Adrenal gland (tissue), 12 donors: Measurements from ENCODE around the gene CDH12. TPM values are rescaled to one million over a fixed set of nuclear protein-coding genes. Genes with fewer than 3 reads are reported as not detected.

Experiments used
- DNase-seq, 7 donors: peaks; one replicate each; pipeline ENCODE4 v3.0.0-alpha.2; 2019 to 2020
- H3K27ac ChIP-seq, 5 donors: fragments of 200-600 bp; sonication (generic) in 4 of 5; 1 replicate in 3 of 5; 2 replicates in 2 of 5; pipeline versions ENCODE4 v1.5.1 to v1.8.0; 2016 to 2020; ENCODE audit warnings: mild to moderate bottlenecking in 1 of 5
- H3K27me3 ChIP-seq: fragments of 200-600 bp; 2 replicates; pipeline ENCODE4 v1.8.0; 2021
- H3K36me3 ChIP-seq, 2 donors: fragments of 200-600 bp; replicated peaks in 1 of 2; 1 replicate in 1 of 2; 2 replicates in 1 of 2; pipeline versions ENCODE4 v1.5.1 to v1.8.0; 2018 to 2022
- H3K4me1 ChIP-seq, 2 donors: fragments of 200-600 bp; replicated peaks in 1 of 2; 1 replicate in 1 of 2; 2 replicates in 1 of 2; pipeline versions ENCODE4 v1.5.1 to v1.8.0; 2018 to 2021
- H3K4me3 ChIP-seq, 4 donors: fragments of 200-600 bp; sonication (generic) in 3 of 4; one replicate each; pipeline ENCODE4 v1.5.1; 2016 to 2018
- H3K9me3 ChIP-seq, 3 donors: fragments of 200-600 bp; sonication (generic) in 1 of 3; replicated peaks in 1 of 3; 1 replicate in 2 of 3; 2 replicates in 1 of 3; pipeline versions ENCODE4 v1.5.1 to v1.8.0; 2016 to 2021
- POLR2A ChIP-seq, 2 donors: fragments of 450-650 bp; IDR thresholded peaks; one replicate each; pipeline ENCODE4 v1.6.1; 2017; ENCODE audit warnings: antibody characterized with exemption in 2 of 2, mild to moderate bottlenecking in 2 of 2, moderate library complexity in 1 of 2
- WGBS, 4 donors: extraction: QIAGEN DNeasy Blood & Tissue Kit in 2 of 4; methylation state at CpG; one replicate each; pipeline versions ENCODE4 v1.1.5 to v1.1.7; 2013 to 2017; 5-methylcytosine and 5-hydroxymethylcytosine counted together
- intact Hi-C, 2 donors: fragments of 100-400 bp; cut with DNase I; formaldehyde crosslinking; loops; one replicate each; pipeline versions ENCODE4 v1.14.1 to v1.15.0; 2022 to 2023
- polyA plus RNA-seq, 3 donors: library from polyadenylated mRNA; stranded (reverse); fragments of 200-250 nt in 2 of 3; fragments of 350-450 nt in 1 of 3; fragmentation: Illumina TruSeq in 1 of 3; extraction: RNeasy Lipid Tissue Mini Kit (QIAGEN cat#74804) in 1 of 3; gene quantifications; one replicate each; pipeline ENCODE4 v1.2.3, GENCODE V29; 2013 to 2014
- total RNA-seq, 9 donors: library from RNA; depleted of rRNA in 4 of 9; stranded (reverse); fragments of >200 nt in 4 of 9; fragments of 120-200 nt in 1 of 9; fragmentation: NEBNext Ultra II Directional in 1 of 9; extraction: Animal tissue kit (Norgen Biotek cat#: 25700) in 1 of 9; gene quantifications; one replicate each; pipeline versions ENCODE4 v1.1.0 to v1.2.4, GENCODE V29; 2013 to 2023
- TF ChIP-seq, protein P1 (sequence below), 6 experiments: fragments of 450-650 bp in 4 of 6; fragments of 200-600 bp in 2 of 6; sonication (generic) in 1 of 6; IDR thresholded peaks; 1 replicate in 5 of 6; 2 replicates in 1 of 6; pipeline versions ENCODE4 v1.5.1 to v1.8.0; 2016 to 2021; ENCODE audit warnings: antibody characterized with exemption in 6 of 6, mild to moderate bottlenecking in 2 of 6, moderate library complexity in 1 of 6
- donor health status: healthy with polysubstance abuse.
- donor health status: Bipolar disorder and iron deficiency.
- donor health status: DM: yes; HTN: yes; CAD: no.
- donor health status: DM: no; HTN: no; CAD: no.
- donor health status: DM: no; HTN: no; CAD: no.
- donor health status: DM: yes; HTN: yes; CAD: no.

CDH12 gene
- total and polyA plus RNA-seq, 12 donors: 0.80 to 16.5 (median 7.8) TPM

DNA sequence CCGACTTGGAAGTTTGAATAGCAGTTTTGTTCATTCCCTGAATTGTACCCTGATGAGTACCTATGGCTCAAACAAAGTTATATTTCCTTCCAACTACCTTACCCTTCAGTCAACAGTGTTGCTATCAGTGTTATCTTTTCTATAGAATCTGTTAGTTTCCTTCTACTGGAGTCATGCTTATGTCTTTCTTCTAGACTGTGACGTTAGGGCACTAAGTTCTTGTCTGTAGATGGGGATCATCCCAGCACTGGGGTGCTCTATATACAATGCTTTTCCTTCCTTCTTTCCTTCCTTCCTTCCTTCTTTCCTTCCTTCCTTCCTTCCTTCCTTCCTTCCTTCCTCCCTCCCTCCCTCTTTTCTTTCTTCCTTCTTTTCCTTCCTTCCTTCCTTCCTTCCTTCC, 973.0 kb downstream of the CDH12 start:
- intact Hi-C loops: no loop called here
- Histone ChIP-seq H3K4me1 (no peaks in the 10 kb centered on the region), H3K27ac (no peak overlapping the region), H3K36me3 (no peaks in the 10 kb centered on the region), H3K27me3 (no peaks in the 10 kb centered on the region), H3K4me3 (no peak overlapping the region), H3K9me3 (peaks cover 0 to 5% (median 0%) of the 10 kb centered on the region in 3 donors)
- DNase-seq: no peak
- WGBS, 4 donors: 84 to 90% (median 88%) methylated on average over 2 of the region's 2 CpGs
- TF ChIP-seq POLR2A (IDR thresholded peaks at IDR 0.05): no peak
- TF ChIP-seq, protein P1, sequence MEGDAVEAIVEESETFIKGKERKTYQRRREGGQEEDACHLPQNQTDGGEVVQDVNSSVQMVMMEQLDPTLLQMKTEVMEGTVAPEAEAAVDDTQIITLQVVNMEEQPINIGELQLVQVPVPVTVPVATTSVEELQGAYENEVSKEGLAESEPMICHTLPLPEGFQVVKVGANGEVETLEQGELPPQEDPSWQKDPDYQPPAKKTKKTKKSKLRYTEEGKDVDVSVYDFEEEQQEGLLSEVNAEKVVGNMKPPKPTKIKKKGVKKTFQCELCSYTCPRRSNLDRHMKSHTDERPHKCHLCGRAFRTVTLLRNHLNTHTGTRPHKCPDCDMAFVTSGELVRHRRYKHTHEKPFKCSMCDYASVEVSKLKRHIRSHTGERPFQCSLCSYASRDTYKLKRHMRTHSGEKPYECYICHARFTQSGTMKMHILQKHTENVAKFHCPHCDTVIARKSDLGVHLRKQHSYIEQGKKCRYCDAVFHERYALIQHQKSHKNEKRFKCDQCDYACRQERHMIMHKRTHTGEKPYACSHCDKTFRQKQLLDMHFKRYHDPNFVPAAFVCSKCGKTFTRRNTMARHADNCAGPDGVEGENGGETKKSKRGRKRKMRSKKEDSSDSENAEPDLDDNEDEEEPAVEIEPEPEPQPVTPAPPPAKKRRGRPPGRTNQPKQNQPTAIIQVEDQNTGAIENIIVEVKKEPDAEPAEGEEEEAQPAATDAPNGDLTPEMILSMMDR (IDR thresholded peaks at IDR 0.05): no peak

DNA sequence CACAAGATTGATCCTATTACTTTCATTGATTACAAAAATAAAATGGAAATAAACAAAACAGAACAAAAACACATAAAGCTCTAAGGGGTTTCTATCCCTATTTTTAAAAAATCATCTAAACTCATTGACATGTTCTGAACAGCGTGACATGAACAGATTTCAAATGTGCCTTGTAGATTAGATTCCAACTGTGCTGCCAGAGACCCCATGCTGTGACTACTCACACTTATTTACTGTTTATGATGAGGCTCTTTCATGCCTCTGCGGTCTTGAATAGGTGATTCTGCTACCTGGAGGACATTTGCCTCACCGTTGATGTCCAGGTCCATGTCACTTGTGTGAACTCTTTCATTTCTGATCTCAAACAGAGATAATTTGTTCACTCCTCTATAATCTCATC, 990.2 kb downstream of the CDH12 start:
- intact Hi-C loops: no loop called here
- 51 to 57% (median 56%) methylated on average over 3 of the region's 3 CpGs for WGBS, 4 donors
- H3K4me1 ChIP-seq: no peaks in the 10 kb centered on the region

DNA sequence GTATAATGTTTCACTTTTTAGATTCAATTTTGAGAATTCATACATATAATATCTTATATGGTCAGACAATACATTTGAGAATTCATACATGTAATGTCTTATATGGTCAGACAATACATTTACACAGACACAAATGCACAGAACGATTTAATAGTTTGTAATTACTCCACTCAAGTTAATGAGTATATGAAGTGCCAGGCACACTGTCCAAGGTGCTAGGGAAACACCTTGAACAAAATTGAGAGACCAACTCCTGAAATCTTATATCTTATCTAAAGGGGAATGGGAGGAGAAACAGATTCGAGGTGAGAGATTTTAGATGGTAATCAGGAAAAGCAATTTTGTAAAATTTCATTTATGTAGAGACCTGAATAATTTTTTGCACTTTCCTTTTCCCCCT, 994.7 kb downstream of the CDH12 start:
- Histone ChIP-seq H3K4me1 (no peaks in the 10 kb centered on the region), H3K36me3 (no peaks in the 10 kb centered on the region), H3K4me3 (no peak overlapping the region), H3K27me3 (no peaks in the 10 kb centered on the region), H3K9me3 (no peaks in the 10 kb centered on the region), H3K27ac (no peak overlapping the region)
- intact Hi-C loops: no loop called here
- DNase-seq: no peak
- 57 to 75% (median 69%) methylated on average over 2 of the region's 2 CpGs for WGBS, 4 donors
- no peak for TF ChIP-seq POLR2A (IDR thresholded peaks at IDR 0.05)
- TF ChIP-seq, protein P1 (IDR thresholded peaks at IDR 0.05): no peak

More for the DNA sequence above, 990.2 kb downstream of the CDH12 start:
- Histone ChIP-seq H3K27ac (no peak overlapping the region), H3K9me3 (no peaks in the 10 kb centered on the region), H3K4me3 (no peak overlapping the region), H3K27me3 (no peaks in the 10 kb centered on the region), H3K36me3 (no peaks in the 10 kb centered on the region)
- no peak for TF ChIP-seq POLR2A (IDR thresholded peaks at IDR 0.05)
- TF ChIP-seq, protein P1 (IDR thresholded peaks at IDR 0.05): no peak
- DNase-seq: no peak

DNA sequence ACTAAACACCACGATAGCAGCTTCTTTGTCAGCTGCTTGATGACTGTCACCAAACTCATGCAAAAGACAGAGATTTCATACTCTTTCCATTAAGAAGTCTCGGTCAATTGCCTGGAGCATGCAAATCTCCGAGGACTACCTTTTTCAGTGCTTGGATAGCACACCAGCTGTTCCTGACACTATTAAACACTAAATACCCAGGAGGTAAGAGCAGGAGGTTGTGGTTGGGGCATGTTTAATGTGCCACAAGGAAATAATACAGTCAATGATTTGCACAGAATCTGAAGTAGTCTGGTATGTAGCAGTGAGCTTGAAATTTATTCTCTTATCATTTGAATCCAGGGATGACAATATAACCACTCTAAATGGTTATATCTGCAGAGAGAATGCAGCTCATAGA, 996.2 kb downstream of the CDH12 start:
- DNase-seq: no peak
- TF ChIP-seq POLR2A (IDR thresholded peaks at IDR 0.05): no peak
- TF ChIP-seq, protein P1 (IDR thresholded peaks at IDR 0.05): no peak
- Histone ChIP-seq H3K27me3 (no peaks in the 10 kb centered on the region), H3K27ac (no peak overlapping the region), H3K4me1 (no peaks in the 10 kb centered on the region), H3K36me3 (no peaks in the 10 kb centered on the region), H3K4me3 (no peak overlapping the region), H3K9me3 (no peaks in the 10 kb centered on the region)
- WGBS, 4 donors: 73 to 83% (median 81%) methylated on average over 3 of the region's 3 CpGs
- intact Hi-C loops: no loop called here
